ENCODE data around the gene PCLO. TPM values are rescaled to one million over a fixed set of nuclear protein-coding genes. Genes with fewer than 3 reads are reported as not detected.

Gene PCLO
- total RNA-seq, 2 experiments from 2014 or later = 0.35 to 1.4 TPM

GRCh38 chr7:82998436-82998835, 164.2 kb downstream of the PCLO start:
- no peaks in the 10 kb centered on the region for H3K79me2 ChIP-seq (ENCODE audit: insufficient read depth, low read depth, low read length)
- no peaks in the 10 kb centered on the region for H3K4me1 ChIP-seq (ENCODE audit: insufficient read depth, low read length, poor library complexity, severe bottlenecking)
- no peak overlapping the region for H3K4me3 ChIP-seq (ENCODE audit: low read depth, low read length, poor library complexity, severe bottlenecking)
- no peak for DNase-seq (ENCODE audit: low spot score)
- BruUV-seq (replicated peaks) = no TSS peak
- H3K9me3 ChIP-seq (ENCODE audit: low read length) = no peaks in the 10 kb centered on the region
- no peaks in the 10 kb centered on the region for H4K20me1 ChIP-seq (ENCODE audit: insufficient read depth, low read length)
- H3K9me2 ChIP-seq (ENCODE audit: insufficient read depth, low read length) = no peaks in the 10 kb centered on the region
- TF ChIP-seq EZH2phosphoT487 (IDR thresholded peaks at IDR 0.05; ENCODE audit: borderline replicate concordance, low read depth, low read length) = no peak
- TF ChIP-seq CTCF (conservative IDR thresholded peaks at IDR 0.05; ENCODE audit: low read length) = no peak
- no peak overlapping the region for H3K4me2 ChIP-seq (ENCODE audit: low read length)
- POLR2A ChIA-PET = interaction anchor here (0.6 to 0.7 kb wide), 2 partner anchors 10 to 50 kb away, joined by 4 read pairs; no protein-coding TSS in a partner anchor
- H3K36me3 ChIP-seq (ENCODE audit: insufficient read depth, low read length) = no peaks in the 10 kb centered on the region
- no peak overlapping the region for H2AFZ ChIP-seq (ENCODE audit: low read length)
- CTCF ChIA-PET (ENCODE audit: unreplicated experiment) = no interaction called here
- intact Hi-C loops (cut with micrococcal nuclease; ENCODE audit: unreplicated experiment) = no loop called here
- no peak overlapping the region for H3K27ac ChIP-seq (ENCODE audit: low read depth, low read length, poor library complexity, severe bottlenecking)

- DNase-seq (ENCODE audit: low spot score) = no peak
- no peaks in the 10 kb centered on the region for H3K9me3 ChIP-seq (ENCODE audit: low read length)
- no TSS peak for BruUV-seq (replicated peaks)
- H4K20me1 ChIP-seq (ENCODE audit: insufficient read depth, low read length) = no peaks in the 10 kb centered on the region
- no peaks in the 10 kb centered on the region for H3K79me2 ChIP-seq (ENCODE audit: insufficient read depth, low read depth, low read length)
- intact Hi-C loops (cut with micrococcal nuclease; ENCODE audit: unreplicated experiment) = no loop called here
- POLR2A ChIA-PET = interaction anchor here (1.2 kb wide), 1 partner anchor 17 kb away, joined by 3 read pairs; no protein-coding TSS in a partner anchor
- CTCF ChIA-PET (ENCODE audit: unreplicated experiment) = no interaction called here
- no peak for TF ChIP-seq EZH2phosphoT487 (IDR thresholded peaks at IDR 0.05; ENCODE audit: borderline replicate concordance, low read depth, low read length)
- no peaks in the 10 kb centered on the region for H3K4me1 ChIP-seq (ENCODE audit: insufficient read depth, low read length, poor library complexity, severe bottlenecking)
- no peak overlapping the region for H2AFZ ChIP-seq (ENCODE audit: low read length)
- no peak overlapping the region for H3K27ac ChIP-seq (ENCODE audit: low read depth, low read length, poor library complexity, severe bottlenecking)
- no peak overlapping the region for H3K4me2 ChIP-seq (ENCODE audit: low read length)
- H3K36me3 ChIP-seq (ENCODE audit: insufficient read depth, low read length) = no peaks in the 10 kb centered on the region
- no peaks in the 10 kb centered on the region for H3K9me2 ChIP-seq (ENCODE audit: insufficient read depth, low read length)
- H3K4me3 ChIP-seq (ENCODE audit: low read depth, low read length, poor library complexity, severe bottlenecking) = no peak overlapping the region
These were observed 177.4 kb downstream of the PCLO start for GRCh38 chr7:82985144-82985802.

- no peaks in the 10 kb centered on the region for H3K36me3 ChIP-seq (ENCODE audit: insufficient read depth, low read length)
- DNase-seq (ENCODE audit: low spot score) = no peak
- no peak overlapping the region for H3K27ac ChIP-seq (ENCODE audit: low read depth, low read length, poor library complexity, severe bottlenecking)
- no peaks in the 10 kb centered on the region for H3K79me2 ChIP-seq (ENCODE audit: insufficient read depth, low read depth, low read length)
- CTCF ChIA-PET (ENCODE audit: unreplicated experiment) = no interaction called here
- H3K9me2 ChIP-seq (ENCODE audit: insufficient read depth, low read length) = no peaks in the 10 kb centered on the region
- intact Hi-C loops (cut with micrococcal nuclease; ENCODE audit: unreplicated experiment) = no loop called here
- H3K9me3 ChIP-seq (ENCODE audit: low read length) = no peaks in the 10 kb centered on the region
- no peak for TF ChIP-seq CTCF (conservative IDR thresholded peaks at IDR 0.05; ENCODE audit: low read length)
- no peak for TF ChIP-seq EZH2phosphoT487 (IDR thresholded peaks at IDR 0.05; ENCODE audit: borderline replicate concordance, low read depth, low read length)
- H3K4me2 ChIP-seq (ENCODE audit: low read length) = no peak overlapping the region
- BruUV-seq (replicated peaks) = no TSS peak
- no peak overlapping the region for H2AFZ ChIP-seq (ENCODE audit: low read length)
- H3K4me3 ChIP-seq (ENCODE audit: low read depth, low read length, poor library complexity, severe bottlenecking) = no peak overlapping the region
- POLR2A ChIA-PET = interaction anchor here (0.6 kb wide), 1 partner anchor 968 kb away, joined by 4 read pairs; no protein-coding TSS in a partner anchor
- no peaks in the 10 kb centered on the region for H4K20me1 ChIP-seq (ENCODE audit: insufficient read depth, low read length)
- H3K4me1 ChIP-seq (ENCODE audit: insufficient read depth, low read length, poor library complexity, severe bottlenecking) = no peaks in the 10 kb centered on the region
These were observed 182.4 kb downstream of the PCLO start for GRCh38 chr7:82980130-82980788.
